HG03135 (cell line): Measurements from ENCODE around the gene DNAAF2.
"Not testable (repeated sequence)": the region's sequence is repeated elsewhere in the genome, so short reads cannot be mapped to it uniquely, and the experiment has no call there.

ENCODE experiments used
- ATAC-seq: cut with Tn5 transposase; IDR thresholded peaks from one replicate; pipeline ENCODE4 v1.9.1; 2021; ENCODE audit warnings: mild to moderate bottlenecking, moderate library complexity; ENCODE audit not compliant: unreplicated experiment

Gene DNAAF2

DNA sequence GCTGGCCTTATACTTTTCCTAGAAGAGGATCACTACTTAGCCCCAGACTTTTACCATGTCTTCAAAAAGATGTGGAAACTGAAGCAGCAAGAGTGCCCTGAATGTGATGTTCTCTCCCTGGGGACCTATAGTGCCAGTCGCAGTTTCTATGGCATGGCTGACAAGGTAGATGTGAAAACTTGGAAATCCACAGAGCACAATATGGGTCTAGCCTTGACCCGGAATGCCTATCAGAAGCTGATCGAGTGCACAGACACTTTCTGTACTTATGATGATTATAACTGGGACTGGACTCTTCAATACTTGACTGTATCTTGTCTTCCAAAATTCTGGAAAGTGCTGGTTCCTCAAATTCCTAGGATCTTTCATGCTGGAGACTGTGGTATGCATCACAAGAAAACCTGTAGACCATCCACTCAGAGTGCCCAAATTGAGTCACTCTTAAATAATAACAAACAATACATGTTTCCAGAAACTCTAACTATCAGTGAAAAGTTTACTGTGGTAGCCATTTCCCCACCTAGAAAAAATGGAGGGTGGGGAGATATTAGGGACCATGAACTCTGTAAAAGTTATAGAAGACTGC, 12.9 kb downstream of the DNAAF2 start:
- ATAC-seq, result no peak

DNA sequence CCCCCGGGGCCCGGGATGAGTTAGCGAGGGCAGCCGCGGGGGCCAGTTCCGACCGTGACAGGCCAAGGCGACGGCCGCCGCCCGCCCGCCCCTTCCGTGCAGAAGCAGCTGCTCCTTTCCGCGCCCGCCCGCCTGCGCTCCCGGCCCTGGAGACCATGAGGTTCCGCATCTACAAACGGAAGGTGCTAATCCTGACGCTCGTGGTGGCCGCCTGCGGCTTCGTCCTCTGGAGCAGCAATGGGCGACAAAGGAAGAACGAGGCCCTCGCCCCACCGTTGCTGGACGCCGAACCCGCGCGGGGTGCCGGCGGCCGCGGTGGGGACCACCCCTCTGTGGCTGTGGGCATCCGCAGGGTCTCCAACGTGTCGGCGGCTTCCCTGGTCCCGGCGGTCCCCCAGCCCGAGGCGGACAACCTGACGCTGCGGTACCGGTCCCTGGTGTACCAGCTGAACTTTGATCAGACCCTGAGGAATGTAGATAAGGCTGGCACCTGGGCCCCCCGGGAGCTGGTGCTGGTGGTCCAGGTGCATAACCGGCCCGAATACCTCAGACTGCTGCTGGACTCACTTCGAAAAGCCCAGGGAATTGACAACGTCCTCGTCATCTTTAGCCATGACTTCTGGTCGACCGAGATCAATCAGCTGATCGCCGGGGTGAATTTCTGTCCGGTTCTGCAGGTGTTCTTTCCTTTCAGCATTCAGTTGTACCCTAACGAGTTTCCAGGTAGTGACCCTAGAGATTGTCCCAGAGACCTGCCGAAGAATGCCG, 13.7 kb downstream of the DNAAF2 start:
- ATAC-seq, result peak; percentile 33

DNA sequence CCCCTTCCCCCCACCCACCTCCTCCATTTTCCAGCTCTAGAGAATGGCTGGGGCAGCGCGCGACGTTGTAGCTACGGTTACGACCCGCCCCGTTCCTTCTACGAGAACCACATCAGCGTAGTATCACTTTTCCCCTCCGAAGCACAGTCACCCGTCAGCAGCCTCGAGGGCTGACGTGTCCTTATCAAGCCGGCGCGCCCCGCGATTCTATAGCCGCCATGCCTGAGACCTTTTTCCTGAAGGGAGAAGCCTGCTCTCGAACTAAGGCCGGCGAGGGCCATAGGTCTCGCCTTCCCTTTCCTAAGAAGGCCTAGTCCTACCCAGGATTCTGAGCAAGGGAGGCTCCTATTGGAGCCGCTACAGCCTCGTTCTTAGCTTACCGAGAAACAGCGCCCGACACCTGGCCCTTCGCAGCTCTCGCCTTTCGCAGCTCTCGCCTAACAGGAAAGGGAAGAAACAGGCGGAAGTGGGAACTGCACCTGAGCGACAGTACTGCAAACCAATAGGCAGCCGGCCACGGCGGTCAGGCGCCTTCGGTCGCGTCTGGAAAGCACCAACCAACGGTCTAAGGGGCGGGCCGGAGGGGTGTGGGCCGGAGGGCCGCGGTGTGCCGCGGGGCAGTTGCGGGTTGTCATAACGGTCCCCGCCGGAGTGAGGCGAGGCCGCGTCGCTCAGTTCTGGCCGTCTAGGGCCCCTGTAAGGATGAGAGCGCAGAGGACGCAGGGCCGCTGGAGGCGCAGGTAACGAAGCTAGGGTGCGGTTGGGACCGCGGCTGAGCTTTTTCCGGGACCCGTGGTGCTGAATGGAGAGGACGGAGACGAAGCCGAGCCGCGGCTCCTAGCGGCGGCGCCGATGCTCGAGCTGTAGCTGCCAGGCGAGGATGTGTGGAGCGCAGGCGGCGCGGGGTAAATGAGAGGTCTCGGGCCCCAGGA, 14.6 kb downstream of the DNAAF2 start, which contains the start of the genes MGAT2 and RPL36AL:
TSS of gene MGAT2 (plus strand) at position 618 of the 932 bp plus-strand sequence. CDS start 470 bp downstream, outside the sequence.
TSS of gene RPL36AL (minus strand) at position 445 of the 932 bp plus-strand sequence. CDS start 1,522 bp downstream, outside the sequence.
- peak; percentile 93 for ATAC-seq

DNA sequence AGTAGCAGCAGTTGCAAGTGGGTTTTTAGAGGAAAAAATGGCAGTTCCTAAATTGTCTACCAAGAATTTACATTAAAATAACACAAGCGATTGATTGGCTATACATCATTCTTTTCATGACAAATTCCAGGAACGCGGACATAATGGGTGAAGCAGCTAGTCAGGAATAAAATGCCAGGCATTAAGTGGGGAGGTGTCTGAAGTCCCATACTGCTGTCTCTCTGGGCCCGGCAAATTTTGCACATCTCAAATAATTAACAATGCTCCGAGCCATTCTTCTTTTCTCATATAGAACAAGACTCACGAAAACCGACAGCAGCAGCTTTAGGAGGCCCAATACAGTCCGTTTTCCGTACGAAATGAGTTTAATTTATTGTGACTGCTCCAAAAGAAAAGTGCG, 15.3 kb downstream of the DNAAF2 start:
- no peak for ATAC-seq

DNA sequence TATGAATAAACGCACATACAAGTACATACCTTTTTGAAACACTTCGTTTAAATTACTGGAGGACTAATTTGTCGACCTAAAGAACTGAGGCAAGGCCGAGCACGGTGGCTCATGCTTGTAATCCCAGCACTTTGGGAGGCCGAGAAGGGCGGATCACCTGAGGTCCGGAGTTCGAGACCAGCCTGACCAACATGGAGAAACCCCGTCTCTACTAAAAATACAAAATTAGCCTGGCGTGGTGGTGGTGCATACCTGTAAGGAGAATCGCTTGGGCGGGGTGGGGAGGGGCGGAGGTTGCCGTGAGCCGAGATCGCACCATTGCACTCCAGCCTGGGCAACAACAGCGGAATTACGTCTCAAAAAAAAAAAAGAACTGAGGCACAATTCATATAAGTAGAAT, 15.8 kb downstream of the DNAAF2 start:
- ATAC-seq, result not testable (repeated sequence)

DNA sequence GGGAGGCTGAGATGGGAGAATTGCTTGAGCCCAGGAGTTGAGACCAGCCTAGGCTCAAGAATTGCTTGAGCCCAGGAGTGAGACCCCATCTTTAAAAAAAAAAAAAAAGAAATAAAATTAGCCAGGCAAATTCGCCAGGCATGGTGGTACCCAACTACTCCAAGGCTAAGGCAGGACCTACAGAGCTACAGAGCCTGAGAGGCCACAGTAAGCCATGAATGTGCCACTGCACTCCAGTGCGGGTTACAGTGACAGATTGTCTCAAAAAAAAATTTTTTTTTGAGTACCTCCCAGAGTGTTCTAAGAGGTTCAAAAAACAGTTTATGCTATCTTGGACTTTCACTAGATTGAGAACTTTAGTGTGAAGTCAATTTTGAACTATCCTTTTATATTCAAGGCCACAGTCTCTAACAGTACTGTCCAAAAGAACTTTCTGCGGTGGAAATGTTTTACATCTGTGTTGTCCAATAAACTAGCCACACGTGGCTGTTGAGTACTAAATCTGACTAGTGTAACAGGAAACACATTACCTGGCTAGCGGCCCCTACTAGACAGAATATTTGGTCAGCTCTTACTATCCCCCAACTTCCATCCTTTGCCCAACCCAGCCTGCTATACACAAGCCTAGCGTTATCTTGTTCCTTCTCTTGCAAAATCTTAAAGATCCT, 17.1 kb downstream of the DNAAF2 start:
- no peak for ATAC-seq

DNA sequence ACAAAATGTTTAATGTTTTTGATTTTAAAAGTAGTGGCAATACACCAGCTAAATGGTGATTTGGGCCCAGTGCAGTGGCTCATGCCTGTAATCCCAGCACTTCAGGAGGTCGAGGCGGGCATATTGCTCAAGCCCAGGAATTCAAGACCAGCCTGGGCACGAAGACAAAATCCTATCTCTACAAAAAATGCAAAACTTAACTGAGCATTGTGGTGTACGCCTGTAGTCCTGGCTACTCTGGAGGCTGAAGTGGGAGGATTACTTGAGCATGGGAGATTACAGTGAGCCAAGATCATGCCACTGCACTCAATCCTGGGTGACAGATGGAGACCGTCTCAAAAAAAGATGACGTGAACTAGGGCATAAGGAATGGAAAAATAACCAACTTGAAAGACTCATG, 19.3 kb downstream of the DNAAF2 start:
- no peak for ATAC-seq

DNA sequence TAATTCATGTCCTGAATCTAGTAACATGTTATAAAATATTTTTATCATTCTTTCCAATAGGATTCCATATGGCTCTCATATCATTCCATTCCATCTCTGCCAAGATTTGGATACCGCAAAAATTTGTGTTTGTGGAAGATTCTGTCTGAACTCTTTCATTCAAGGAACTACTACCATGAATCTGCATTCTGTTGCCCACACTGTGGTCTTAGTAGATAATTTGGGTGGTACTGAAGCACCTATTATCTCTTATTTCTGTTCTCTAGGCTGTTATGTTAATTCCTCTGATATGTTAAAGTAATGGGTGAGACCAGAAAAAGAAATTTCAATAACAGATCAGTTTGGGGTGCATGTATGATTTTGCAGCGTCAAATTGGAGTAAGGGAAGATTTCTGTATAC, 20.8 kb downstream of the DNAAF2 start:
- no peak for ATAC-seq

DNA sequence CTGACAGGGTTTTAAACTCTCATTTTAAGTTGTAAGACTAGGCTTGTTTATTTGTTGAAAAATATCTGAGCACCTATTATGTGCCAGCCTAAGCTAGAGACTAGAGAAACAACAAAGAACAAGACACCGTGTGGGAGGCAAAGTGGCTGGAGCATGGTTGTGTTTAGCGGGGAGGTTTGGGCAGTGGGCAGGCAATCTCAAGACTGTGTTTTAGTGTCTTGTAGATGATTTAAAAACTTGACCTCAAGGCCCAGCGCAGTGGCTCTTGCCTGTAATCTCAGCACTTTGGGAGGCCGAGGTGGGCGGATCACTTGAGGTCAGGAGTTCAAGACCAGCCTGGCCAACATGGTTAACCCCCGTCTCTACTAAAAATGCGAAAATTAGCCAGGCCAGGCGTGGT, 22.4 kb downstream of the DNAAF2 start:
- ATAC-seq, result no peak

DNA sequence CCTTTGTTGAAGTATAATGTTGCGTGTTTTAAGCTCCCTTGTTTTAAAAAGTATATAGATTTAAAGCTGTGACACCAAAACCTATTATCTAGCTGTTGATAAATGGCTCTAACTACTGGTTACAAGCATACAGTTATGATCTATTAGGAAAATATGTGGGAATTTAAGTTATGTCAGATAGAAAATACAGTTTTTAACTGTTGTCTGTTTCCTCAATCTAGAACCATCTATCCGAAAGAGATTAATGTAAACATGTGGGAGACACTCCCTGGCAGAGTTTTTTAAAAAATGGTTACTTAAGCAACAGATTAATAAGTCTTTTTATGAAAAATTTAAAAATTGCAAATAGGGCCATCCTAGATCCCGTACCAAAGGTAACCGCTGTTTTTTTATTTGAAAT, 22.8 kb downstream of the DNAAF2 start:
- no peak for ATAC-seq

DNA sequence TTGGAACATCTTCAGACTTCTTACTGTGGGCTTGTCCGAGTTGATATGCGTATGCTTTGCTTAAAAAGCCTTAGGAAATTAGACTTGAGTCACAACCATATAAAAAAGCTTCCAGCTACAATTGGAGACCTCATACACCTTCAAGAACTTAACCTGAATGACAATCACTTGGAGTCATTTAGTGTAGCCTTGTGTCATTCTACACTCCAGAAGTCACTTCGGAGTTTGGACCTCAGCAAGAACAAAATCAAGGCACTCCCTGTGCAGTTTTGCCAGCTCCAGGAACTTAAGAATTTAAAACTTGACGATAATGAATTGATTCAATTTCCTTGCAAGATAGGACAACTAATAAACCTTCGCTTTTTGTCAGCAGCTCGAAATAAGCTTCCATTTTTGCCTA, 27.5 kb downstream of the DNAAF2 start:
- ATAC-seq, result no peak

DNA sequence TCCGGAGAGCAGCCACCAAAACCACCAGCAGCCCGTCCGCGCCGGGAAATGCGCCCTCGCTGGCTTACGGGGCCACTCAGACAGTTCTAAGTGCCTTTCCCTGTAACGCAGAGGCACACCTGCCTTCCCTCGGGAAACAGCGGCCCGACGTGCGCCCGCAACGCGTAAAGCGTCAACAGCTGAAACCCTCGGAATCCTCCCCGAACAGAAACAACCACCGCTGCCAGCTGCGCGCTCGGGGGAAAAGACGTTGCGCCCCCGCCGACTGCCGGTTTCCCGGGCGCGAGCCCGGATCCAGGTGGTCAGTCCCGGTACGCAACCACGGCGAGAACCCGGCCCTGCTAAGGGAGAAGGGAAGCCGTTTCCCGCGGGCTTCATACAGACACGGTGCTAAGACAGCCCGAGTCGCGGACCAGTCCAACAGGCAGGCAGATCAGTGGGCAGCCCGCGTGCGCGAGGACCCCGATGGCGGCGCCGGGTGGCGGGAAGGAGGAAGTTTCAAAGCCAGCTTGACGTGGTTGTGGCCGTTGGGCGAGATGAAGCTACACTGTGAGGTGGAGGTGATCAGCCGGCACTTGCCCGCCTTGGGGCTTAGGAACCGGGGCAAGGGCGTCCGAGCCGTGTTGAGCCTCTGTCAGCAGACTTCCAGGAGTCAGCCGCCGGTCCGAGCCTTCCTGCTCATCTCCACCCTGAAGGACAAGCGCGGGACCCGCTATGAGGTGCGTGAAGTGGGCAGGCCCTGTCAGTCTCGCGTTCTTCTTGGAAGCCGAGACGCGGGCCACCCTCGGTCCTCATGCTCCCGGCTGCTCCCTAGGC, 36.4 kb downstream of the DNAAF2 start, which contains the start of gene LRR1:
TSS of gene LRR1 (plus strand) at position 456 of the 816 bp plus-strand sequence. CDS start at position 537, 81 bp downstream.
- ATAC-seq, result peak; percentile 55

DNA sequence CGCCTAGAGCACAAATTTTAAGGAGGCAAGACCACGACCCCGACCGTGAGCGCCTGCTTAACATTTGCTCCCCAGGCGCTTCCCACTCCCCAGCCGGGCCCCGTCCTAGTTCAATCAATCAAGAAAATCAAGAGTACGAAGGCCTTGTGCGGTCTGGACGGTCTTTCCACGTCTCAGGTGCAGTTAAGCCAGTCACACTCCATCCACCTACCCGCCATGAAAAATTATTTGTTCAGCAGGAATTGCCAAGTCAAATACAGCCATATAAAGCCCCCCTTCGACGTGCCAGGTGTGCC, 36.9 kb downstream of the DNAAF2 start:
- ATAC-seq, result peak; percentile 0

DNA sequence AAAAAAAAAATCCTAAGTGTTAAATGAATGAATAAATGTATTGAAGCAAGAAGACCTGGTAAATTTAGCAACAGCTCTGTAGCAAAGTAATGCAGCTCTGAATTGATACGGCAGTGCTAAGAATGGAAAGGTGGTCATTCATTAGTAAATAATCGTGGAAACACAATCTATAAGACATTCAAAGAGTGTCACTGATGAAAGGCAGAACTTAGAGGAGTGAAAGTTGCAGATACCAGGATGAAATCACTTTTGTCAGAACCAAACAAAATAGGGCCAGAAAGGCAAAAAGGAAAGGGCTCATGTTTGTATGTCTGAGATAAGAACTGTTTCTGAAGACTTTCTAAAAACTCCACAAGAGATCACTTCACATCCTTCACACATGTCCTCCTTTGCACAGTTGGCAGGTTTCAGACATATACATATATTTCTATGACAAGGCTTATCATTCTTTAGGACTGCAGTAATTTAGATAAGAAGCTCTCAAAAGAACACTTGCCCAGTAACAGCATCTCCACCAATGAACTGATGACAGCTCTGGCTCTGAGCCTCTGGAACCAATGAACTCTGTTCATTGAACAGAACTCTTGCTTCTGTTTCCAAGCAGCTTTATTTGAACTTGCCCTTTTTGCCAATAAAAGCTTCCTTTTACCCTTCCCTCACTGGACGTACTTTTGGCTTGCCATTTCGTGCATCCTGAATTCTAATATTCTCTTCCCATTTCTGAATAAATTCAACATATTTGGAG, 40.5 kb downstream of the DNAAF2 start:
- ATAC-seq, result no peak

DNA sequence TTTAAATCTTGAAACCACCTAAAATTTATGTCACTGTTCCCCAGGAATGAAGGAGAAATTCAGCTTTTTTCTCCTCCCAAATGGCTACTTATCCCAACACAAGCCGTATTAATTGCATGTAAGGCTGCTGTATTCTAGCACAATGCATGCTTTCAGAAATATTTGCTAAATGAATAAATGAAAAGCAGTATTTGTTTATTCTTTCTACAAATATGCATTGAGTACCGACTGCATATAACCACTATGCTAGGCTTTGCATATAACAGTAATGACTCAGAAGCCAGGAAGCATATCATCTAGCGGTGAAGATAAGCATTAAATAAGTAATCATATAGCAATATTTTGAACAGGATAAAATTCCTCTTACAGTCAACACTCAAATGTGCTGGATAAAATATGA, 42.0 kb downstream of the DNAAF2 start:
- ATAC-seq, result no peak

DNA sequence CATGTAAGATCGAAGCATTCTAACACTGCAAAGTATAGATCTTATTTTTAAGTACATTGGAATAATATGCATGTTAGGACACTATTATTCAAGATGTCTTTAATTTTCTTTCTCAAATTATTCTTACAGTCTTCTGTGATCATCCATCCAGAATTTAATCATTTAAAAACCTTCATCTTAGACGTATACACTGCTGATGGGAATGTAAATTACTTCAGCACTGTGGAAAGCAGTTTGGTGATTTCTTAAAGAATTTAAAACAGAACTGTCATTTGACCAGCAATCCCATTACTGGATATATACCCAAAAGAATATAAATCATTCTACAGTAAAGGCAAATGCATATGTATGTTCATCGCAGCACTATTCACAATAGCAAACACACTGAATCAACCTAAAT, 45.7 kb downstream of the DNAAF2 start:
- no peak for ATAC-seq

DNA sequence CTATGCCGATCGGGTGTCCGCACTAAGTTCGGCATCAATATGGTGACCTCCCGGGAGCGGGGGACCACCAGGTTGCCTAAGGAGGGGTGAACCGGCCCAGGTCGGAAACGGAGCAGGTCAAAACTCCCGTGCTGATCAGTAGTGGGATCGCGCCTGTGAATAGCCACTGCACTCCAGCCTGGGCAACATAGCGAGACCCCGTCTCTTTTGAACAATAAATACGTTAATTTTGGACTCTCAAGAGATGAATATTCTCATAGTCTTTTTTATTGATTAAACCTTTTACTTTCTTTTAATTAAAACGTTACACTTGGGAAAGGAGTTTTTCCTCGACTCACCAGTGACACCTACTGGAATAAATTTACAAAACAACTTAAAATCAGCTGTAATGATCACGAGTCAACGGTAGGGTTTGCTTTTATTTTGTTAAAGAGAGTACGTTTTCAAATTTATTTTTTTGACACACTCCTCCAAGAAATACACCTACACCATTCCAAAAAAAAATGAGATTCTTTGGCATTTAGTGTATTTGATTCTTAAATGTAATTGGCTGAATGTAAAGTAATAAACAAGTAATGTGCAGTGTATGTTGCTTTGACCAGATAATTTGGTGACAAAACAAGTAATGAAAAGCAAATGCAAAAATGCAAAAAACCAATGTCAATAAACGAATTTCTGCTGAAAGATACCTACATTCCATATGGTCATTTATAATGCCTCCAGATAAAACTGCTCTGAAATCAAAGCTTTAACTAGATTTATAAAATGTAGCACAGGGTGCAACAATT, 48.2 kb downstream of the DNAAF2 start:
- peak; percentile 29 for ATAC-seq

DNA sequence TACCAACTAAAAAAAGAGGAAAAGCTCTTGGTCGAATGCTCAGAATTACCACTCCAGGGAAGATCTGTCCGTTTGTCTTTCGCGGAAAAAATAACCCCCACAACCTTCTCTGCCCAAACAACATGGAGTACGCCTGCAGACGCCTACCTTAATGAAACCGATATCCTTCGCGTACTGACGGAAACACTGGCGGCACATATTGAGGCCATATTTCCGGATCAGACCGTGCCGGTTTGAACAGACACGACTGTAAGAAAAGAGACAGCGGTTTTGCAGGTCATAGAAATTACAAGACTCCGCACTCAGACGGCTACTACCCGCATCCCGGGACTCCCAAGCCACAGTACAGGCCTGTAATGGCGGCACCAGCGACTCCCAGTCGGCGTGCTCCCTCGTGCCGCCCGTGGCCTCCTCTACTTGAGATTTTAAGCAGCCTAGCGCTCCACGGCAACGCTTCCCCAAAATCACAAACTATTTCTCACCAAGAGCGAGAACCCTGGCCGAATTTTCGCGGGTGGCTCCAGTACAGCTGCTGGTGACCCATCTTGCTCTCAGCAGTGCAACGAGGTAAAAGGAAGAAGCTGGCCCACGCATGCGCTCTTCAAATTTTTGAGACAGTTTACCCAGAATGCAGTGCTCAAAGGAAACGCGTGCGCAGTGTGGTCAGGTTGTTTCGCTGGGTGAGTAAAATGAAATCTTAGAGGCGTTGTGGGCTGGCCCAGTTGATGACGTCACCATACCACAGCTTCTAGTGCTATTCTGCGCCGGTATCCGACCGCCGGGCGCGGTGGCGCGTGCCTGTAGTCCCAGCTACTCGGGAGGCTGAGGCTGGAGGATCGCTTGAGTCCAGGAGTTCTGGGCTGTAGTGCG, 49.0 kb downstream of the DNAAF2 start, which contains the start of gene RPS29:
TSS of gene RPS29 (minus strand) at position 578 of the 870 bp plus-strand sequence. CDS start at position 544, 34 bp downstream.
- peak; percentile 88 for ATAC-seq
